Inflammatory macrophage (primary cell): ENCODE data around the gene NEDD4.
"Not testable (repeated sequence)": the region's sequence is repeated elsewhere in the genome, so short reads cannot be mapped to it uniquely, and the experiment has no call there.

Experiments used
- DNase-seq, 2 donors: peaks; one replicate each; pipeline ENCODE4 v3.0.0-alpha.2; 2020 to 2022

Gene NEDD4

GRCh38 chr15:56004281-56004680 lies 10.9 kb upstream of the NEDD4 start:
- not testable (repeated sequence) for DNase-seq

- peak in 1 of 2 donors; percentile 4 for DNase-seq
Measured at GRCh38 chr15:56003777-56004176, 10.4 kb upstream of the NEDD4 start.

GRCh38 chr15:56003277-56003676 lies 9.9 kb upstream of the NEDD4 start:
- DNase-seq = not testable (repeated sequence)

- no peak for DNase-seq
Measured at GRCh38 chr15:56001471-56002078, 8.2 kb upstream of the NEDD4 start.

- DNase-seq = no peak
Measured at GRCh38 chr15:55999658-56000057, 6.2 kb upstream of the NEDD4 start.

GRCh38 chr15:55998478-55998877 lies 5.1 kb upstream of the NEDD4 start:
- no peak for DNase-seq

GRCh38 chr15:55993804-55994560 lies 570 bp upstream of the NEDD4 start:
- no peak for DNase-seq

GRCh38 chr15:55992769-55993110 lies 672 bp downstream of the NEDD4 start:
- peak; percentile 7 to 20 for DNase-seq

GRCh38 chr15:55991802-55992768 lies 1.3 kb downstream of the NEDD4 start:
- DNase-seq = no peak

GRCh38 chr15:55990998-55991397 lies 2.4 kb downstream of the NEDD4 start:
- no peak for DNase-seq

- DNase-seq = no peak
Measured at GRCh38 chr15:55990516-55990915, 2.9 kb downstream of the NEDD4 start.

- no peak for DNase-seq
Measured at GRCh38 chr15:55989383-55989782, 4.0 kb downstream of the NEDD4 start.

GRCh38 chr15:55981582-55982249 lies 11.7 kb downstream of the NEDD4 start:
- no peak for DNase-seq

GRCh38 chr15:55980511-55980910 lies 12.9 kb downstream of the NEDD4 start:
- no peak for DNase-seq

GRCh38 chr15:55977231-55977630 lies 16.2 kb downstream of the NEDD4 start:
- DNase-seq = no peak

- DNase-seq = no peak
Measured at GRCh38 chr15:55970286-55970685, 23.1 kb downstream of the NEDD4 start.

GRCh38 chr15:55969582-55969981 lies 23.8 kb downstream of the NEDD4 start:
- no peak for DNase-seq

- DNase-seq = no peak
Measured at GRCh38 chr15:55968923-55969322, 24.5 kb downstream of the NEDD4 start.

GRCh38 chr15:55965091-55965490 lies 28.3 kb downstream of the NEDD4 start:
- no peak for DNase-seq

GRCh38 chr15:55960946-55961345 lies 32.5 kb downstream of the NEDD4 start:
- DNase-seq = no peak

GRCh38 chr15:55959744-55960447 lies 33.5 kb downstream of the NEDD4 start:
- no peak for DNase-seq

GRCh38 chr15:55958349-55958748 lies 35.1 kb downstream of the NEDD4 start:
- DNase-seq = no peak
